Fibroblast of lung (primary cell): ENCODE results near the gene CHGA. TPM values are rescaled to one million over a fixed set of nuclear protein-coding genes. Genes with fewer than 3 reads are reported as not detected.

Experiments
- DNase-seq, 2 donors: peaks; one replicate each; pipeline versions ENCODE4 v3.0.0 to v3.0.0-alpha.2; 2010; ENCODE audit warnings: low read depth in 2 of 2
- H2AFZ ChIP-seq: 2 replicates; pipeline ENCODE4 v1.5.1; 2012; ENCODE audit warnings: low read length, control low read depth, inconsistent platforms
- H3K27ac ChIP-seq: 2 replicates; pipeline ENCODE4 v1.5.1; 2011; ENCODE audit warnings: low read length, control low read depth; ENCODE audit not compliant: insufficient read depth
- H3K27me3 ChIP-seq: 2 replicates; pipeline ENCODE4 v1.5.1; 2011; ENCODE audit warnings: mild to moderate bottlenecking, low read length; ENCODE audit not compliant: control insufficient read depth, insufficient read depth
- H3K36me3 ChIP-seq: 2 replicates; pipeline ENCODE4 v1.5.1; 2011; ENCODE audit warnings: low read length; ENCODE audit not compliant: control insufficient read depth, insufficient read depth
- H3K4me1 ChIP-seq: 2 replicates; pipeline ENCODE4 v1.5.1; 2011; ENCODE audit warnings: low read length; ENCODE audit not compliant: control insufficient read depth, insufficient read depth; ENCODE audit errors: extremely low read depth
- H3K4me2 ChIP-seq: 2 replicates; pipeline ENCODE4 v1.5.1; 2011; ENCODE audit warnings: low read length, control low read depth; ENCODE audit not compliant: insufficient read depth; ENCODE audit errors: extremely low read depth
- H3K4me3 ChIP-seq, 4 experiments: fragments of 200-600 bp in 1 of 4; sonication (generic) in 1 of 4; replicated peaks in 1 of 4; 2 replicates each; pipeline ENCODE4 v1.5.1; 2011 to 2016; ENCODE audit warnings: low read length in 4 of 4, low read depth in 3 of 4, mild to moderate bottlenecking in 3 of 4, control low read depth in 2 of 4, inconsistent platforms in 1 of 4, mixed read lengths in 1 of 4; ENCODE audit not compliant: insufficient read depth in 1 of 4; ENCODE audit errors: control extremely low read depth in 1 of 4
- H3K79me2 ChIP-seq: 2 replicates; pipeline ENCODE4 v1.5.1; 2012; ENCODE audit warnings: mild to moderate bottlenecking, low read length, inconsistent platforms; ENCODE audit not compliant: control insufficient read depth, insufficient read depth
- H3K9ac ChIP-seq: 2 replicates; pipeline ENCODE4 v1.5.1; 2011; ENCODE audit warnings: mild to moderate bottlenecking, low read length, control low read depth; ENCODE audit not compliant: insufficient read depth
- H3K9me3 ChIP-seq: 2 replicates; pipeline ENCODE4 v1.5.1; 2012; ENCODE audit warnings: low read depth, low read length; ENCODE audit not compliant: control insufficient read depth, insufficient read depth
- H4K20me1 ChIP-seq: 2 replicates; pipeline ENCODE4 v1.5.1; 2011; ENCODE audit warnings: low read length; ENCODE audit not compliant: control insufficient read depth, insufficient read depth; ENCODE audit errors: extremely low read depth
- CTCF ChIP-seq, 2 donors: IDR thresholded peaks in 1 of 2; conservative IDR thresholded peaks in 1 of 2; 1 replicate in 1 of 2; 2 replicates in 1 of 2; pipeline ENCODE4 v1.5.1; 2011 to 2012; ENCODE audit warnings: low read length in 2 of 2, control low read depth in 1 of 2, inconsistent platforms in 1 of 2, low read depth in 1 of 2, mild to moderate bottlenecking in 1 of 2
- EZH2 ChIP-seq: IDR thresholded peaks from 2 replicates; pipeline ENCODE4 v1.5.1; 2012; ENCODE audit warnings: low read length, control low read depth, mild to moderate bottlenecking; ENCODE audit errors: missing control alignments
- polyA plus RNA-seq, 2 donors: library from polyadenylated mRNA; depleted of rRNA in 1 of 2; stranded (reverse) in 1 of 2; unstranded in 1 of 2; fragments of >200 nt; gene quantifications; 2 replicates each; pipeline ENCODE4 v1.2.1, GENCODE V29; 2011 to 2012; ENCODE audit warnings: missing spikeins in 1 of 2
- total RNA-seq: library from RNA; depleted of rRNA; stranded (reverse); fragments of >200 nt; gene quantifications from 2 replicates; pipeline ENCODE4 v1.2.1, GENCODE V29; 2014

The CHGA gene
- total and polyA plus RNA-seq, 2 donors (not counting 1 experiment from before 2014, with no cell fraction given) = not detected

GRCh38 chr14:92892589-92892988 lies 30.4 kb upstream of the CHGA start:
- H3K9me3 ChIP-seq = no peaks in the 10 kb centered on the region
- no peak overlapping the region for H3K4me2 ChIP-seq
- H3K36me3 ChIP-seq = no peaks in the 10 kb centered on the region
- no peaks in the 10 kb centered on the region for H3K4me1 ChIP-seq
- H4K20me1 ChIP-seq = no peaks in the 10 kb centered on the region
- no peaks in the 10 kb centered on the region for H3K79me2 ChIP-seq
- H2AFZ ChIP-seq = no peak overlapping the region
- H3K9ac ChIP-seq = no peak overlapping the region
- no peak overlapping the region for H3K4me3 ChIP-seq
- no peak for DNase-seq
- TF ChIP-seq EZH2 = no peak
- TF ChIP-seq CTCF (conservative IDR thresholded peaks at IDR 0.05 in 1 of 2, IDR thresholded peaks at IDR 0.05 in 1 of 2; ENCODE audit: low read depth in 1 of 2, low read length in 2 of 2) = no peak
- no peak overlapping the region for H3K27ac ChIP-seq
- H3K27me3 ChIP-seq = no peaks in the 10 kb centered on the region

GRCh38 chr14:92895352-92895878 lies 27.5 kb upstream of the CHGA start:
- Histone ChIP-seq H2AFZ (no peak overlapping the region), H3K79me2 (no peaks in the 10 kb centered on the region), H4K20me1 (no peaks in the 10 kb centered on the region), H3K27me3 (no peaks in the 10 kb centered on the region), H3K4me2 (no peak overlapping the region), H3K9me3 (no peaks in the 10 kb centered on the region), H3K4me3 (no peak overlapping the region), H3K36me3 (no peaks in the 10 kb centered on the region), H3K9ac (no peak overlapping the region), H3K27ac (no peak overlapping the region), H3K4me1 (no peaks in the 10 kb centered on the region)
- no peak for DNase-seq
- TF ChIP-seq EZH2 = no peak

- TF ChIP-seq EZH2 = no peak
- no peak for TF ChIP-seq CTCF (conservative IDR thresholded peaks at IDR 0.05 in 1 of 2, IDR thresholded peaks at IDR 0.05 in 1 of 2; ENCODE audit: low read depth in 1 of 2, low read length in 2 of 2)
- H2AFZ ChIP-seq = no peak overlapping the region
- no peaks in the 10 kb centered on the region for H3K36me3 ChIP-seq
- H3K9me3 ChIP-seq = no peaks in the 10 kb centered on the region
- H3K9ac ChIP-seq = no peak overlapping the region
- no peak for DNase-seq
- no peaks in the 10 kb centered on the region for H3K4me1 ChIP-seq
- no peaks in the 10 kb centered on the region for H3K79me2 ChIP-seq
- no peak overlapping the region for H3K4me2 ChIP-seq
- H4K20me1 ChIP-seq = no peaks in the 10 kb centered on the region
- peaks cover 6% of the 10 kb centered on the region for H3K27me3 ChIP-seq
- H3K4me3 ChIP-seq = no peak overlapping the region
- no peak overlapping the region for H3K27ac ChIP-seq
Observed at GRCh38 chr14:92897922-92898565, 24.9 kb upstream of the CHGA start.
